HEK293 (cell line): ENCODE data around the gene HS3ST4.

ENCODE experiments used
- TF ChIP-seq, protein P1 (sequence below): fragments of 450-650 bp; formaldehyde crosslinking; IDR thresholded peaks from 2 replicates; pipeline ENCODE4 v1.5.1; 2016; ENCODE audit warnings: missing biosample characterization, missing genetic modification characterization
- TF ChIP-seq, protein P2 (sequence below): fragments of 450-650 bp; formaldehyde crosslinking; IDR thresholded peaks from 2 replicates; pipeline ENCODE4 v1.5.1; 2016; ENCODE audit warnings: missing biosample characterization, missing genetic modification characterization, borderline replicate concordance

DNA sequence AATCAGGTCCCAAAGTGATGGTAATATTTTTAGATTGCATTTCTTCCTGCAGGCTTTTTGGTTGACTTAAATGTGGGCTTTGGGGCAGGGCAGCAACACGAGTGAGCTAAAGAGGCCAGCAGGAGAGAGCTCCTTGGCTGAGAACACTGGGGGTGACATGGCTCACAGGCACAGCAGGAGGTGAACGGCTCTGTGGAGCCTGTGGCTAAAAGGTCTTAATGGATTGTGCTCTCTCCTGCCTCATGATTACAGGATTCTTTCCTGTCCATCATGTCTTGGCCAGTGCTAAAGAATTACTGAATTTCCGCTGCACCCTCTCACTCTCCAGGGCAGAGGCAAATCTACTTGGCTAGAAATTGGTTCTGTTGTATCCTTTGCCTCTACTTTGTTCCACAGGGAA lies 366.6 kb downstream of the HS3ST4 start:
- TF ChIP-seq, protein P1, sequence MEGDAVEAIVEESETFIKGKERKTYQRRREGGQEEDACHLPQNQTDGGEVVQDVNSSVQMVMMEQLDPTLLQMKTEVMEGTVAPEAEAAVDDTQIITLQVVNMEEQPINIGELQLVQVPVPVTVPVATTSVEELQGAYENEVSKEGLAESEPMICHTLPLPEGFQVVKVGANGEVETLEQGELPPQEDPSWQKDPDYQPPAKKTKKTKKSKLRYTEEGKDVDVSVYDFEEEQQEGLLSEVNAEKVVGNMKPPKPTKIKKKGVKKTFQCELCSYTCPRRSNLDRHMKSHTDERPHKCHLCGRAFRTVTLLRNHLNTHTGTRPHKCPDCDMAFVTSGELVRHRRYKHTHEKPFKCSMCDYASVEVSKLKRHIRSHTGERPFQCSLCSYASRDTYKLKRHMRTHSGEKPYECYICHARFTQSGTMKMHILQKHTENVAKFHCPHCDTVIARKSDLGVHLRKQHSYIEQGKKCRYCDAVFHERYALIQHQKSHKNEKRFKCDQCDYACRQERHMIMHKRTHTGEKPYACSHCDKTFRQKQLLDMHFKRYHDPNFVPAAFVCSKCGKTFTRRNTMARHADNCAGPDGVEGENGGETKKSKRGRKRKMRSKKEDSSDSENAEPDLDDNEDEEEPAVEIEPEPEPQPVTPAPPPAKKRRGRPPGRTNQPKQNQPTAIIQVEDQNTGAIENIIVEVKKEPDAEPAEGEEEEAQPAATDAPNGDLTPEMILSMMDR (tag by site-specific recombination), result no peak
- TF ChIP-seq, protein P2, sequence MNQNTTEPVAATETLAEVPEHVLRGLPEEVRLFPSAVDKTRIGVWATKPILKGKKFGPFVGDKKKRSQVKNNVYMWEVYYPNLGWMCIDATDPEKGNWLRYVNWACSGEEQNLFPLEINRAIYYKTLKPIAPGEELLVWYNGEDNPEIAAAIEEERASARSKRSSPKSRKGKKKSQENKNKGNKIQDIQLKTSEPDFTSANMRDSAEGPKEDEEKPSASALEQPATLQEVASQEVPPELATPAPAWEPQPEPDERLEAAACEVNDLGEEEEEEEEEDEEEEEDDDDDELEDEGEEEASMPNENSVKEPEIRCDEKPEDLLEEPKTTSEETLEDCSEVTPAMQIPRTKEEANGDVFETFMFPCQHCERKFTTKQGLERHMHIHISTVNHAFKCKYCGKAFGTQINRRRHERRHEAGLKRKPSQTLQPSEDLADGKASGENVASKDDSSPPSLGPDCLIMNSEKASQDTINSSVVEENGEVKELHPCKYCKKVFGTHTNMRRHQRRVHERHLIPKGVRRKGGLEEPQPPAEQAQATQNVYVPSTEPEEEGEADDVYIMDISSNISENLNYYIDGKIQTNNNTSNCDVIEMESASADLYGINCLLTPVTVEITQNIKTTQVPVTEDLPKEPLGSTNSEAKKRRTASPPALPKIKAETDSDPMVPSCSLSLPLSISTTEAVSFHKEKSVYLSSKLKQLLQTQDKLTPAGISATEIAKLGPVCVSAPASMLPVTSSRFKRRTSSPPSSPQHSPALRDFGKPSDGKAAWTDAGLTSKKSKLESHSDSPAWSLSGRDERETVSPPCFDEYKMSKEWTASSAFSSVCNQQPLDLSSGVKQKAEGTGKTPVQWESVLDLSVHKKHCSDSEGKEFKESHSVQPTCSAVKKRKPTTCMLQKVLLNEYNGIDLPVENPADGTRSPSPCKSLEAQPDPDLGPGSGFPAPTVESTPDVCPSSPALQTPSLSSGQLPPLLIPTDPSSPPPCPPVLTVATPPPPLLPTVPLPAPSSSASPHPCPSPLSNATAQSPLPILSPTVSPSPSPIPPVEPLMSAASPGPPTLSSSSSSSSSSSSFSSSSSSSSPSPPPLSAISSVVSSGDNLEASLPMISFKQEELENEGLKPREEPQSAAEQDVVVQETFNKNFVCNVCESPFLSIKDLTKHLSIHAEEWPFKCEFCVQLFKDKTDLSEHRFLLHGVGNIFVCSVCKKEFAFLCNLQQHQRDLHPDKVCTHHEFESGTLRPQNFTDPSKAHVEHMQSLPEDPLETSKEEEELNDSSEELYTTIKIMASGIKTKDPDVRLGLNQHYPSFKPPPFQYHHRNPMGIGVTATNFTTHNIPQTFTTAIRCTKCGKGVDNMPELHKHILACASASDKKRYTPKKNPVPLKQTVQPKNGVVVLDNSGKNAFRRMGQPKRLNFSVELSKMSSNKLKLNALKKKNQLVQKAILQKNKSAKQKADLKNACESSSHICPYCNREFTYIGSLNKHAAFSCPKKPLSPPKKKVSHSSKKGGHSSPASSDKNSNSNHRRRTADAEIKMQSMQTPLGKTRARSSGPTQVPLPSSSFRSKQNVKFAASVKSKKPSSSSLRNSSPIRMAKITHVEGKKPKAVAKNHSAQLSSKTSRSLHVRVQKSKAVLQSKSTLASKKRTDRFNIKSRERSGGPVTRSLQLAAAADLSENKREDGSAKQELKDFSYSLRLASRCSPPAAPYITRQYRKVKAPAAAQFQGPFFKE, result no peak
